Epidermal melanocyte (primary cell): ENCODE measurements around the gene CYP4Z1.
"Not testable (repeated sequence)": the region's sequence is repeated elsewhere in the genome, so short reads cannot be mapped to it uniquely, and the experiment has no call there.

ENCODE experiments used
- DNase-seq: peaks from one replicate; pipeline ENCODE4 v3.0.0; 2011; ENCODE audit warnings: low spot score; ENCODE audit not compliant: insufficient read length

CYP4Z1 gene

GRCh38 chr1:47128221-47128620 is 61.2 kb downstream of the CYP4Z1 start:
- DNase-seq = no peak

DNA sequence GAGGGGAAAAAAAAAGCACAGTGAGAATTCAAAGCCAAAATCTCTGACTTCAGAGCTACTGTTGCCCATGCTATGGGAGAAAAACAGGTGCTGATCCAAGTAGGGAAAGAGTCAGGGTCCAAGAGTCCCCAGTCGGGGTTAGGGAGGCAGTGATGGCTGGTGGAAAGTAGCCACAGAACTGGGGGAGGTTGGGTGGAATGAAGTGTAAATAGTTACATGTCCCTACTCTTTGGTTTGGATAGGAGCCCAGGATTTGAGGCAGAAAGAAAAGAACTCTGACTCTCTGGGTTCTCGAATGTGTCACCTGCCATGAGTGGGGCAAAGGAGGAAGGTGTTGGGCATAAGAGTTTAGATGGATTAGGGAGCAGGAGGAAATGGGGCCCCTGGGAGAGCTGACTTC is 61.8 kb downstream of the CYP4Z1 start:
- not testable (repeated sequence) for DNase-seq

- DNase-seq = not testable (repeated sequence)
Measured at GRCh38 chr1:47129489-47130230, 62.6 kb downstream of the CYP4Z1 start.

DNA sequence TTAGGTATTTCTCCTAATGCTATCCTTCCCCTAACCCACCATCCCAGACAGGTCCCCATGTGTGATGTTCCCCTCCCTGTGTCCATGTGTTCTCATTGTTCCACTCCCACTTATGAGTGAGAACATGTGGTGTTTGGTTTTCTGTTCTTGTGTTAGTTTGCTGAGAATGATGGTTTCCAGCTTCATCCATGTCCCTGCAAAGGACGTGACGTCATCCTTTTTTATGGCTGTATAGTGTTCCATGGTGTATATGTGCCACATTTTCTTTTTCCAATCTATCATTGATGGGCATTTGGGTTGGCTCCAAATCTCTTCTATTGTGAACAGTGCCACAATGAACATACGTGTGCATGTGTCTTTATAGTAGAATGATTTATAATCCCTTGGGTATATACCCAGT is 65.6 kb downstream of the CYP4Z1 start:
- DNase-seq = not testable (repeated sequence)

- no peak for DNase-seq
Measured at GRCh38 chr1:47137198-47137597, 70.2 kb downstream of the CYP4Z1 start, which contains the start of gene CYP4A22. TSS of gene CYP4A22 (plus strand) at chr1:47137441. CDS start at chr1:47137486, 45 bp downstream.

DNA sequence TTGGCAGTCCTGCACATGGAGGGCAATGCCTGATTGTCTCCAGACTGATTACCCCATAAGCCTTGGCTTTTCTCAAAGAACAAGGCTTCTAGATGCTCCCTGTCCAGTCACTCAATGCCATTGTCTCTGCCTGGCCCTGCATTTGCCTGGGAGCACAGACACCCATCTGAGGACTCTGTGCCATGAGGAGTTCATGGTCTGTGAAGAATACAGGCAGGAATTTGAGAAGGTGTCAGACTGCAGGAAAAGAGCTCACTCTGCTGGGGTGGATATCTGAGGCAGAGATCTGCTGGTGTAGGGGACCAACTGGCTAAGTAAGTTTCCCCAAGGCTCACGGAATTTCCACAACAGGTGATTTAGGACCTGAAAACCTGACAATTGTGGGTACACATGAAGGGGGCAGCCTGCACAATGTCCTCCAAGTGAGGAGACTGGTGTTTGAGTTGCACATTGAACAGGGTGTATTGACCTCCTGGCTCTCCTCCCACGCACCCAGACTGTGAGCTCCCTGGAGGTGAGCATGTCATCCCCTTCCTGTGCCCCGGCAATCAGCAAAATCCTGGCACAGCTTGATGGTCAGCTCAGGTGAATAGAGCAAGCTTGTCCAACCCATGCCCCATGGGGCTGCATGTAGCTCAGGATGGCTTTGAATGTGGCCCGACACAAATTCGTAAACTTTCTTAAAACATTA is 71.0 kb downstream of the CYP4Z1 start:
- no peak for DNase-seq

GRCh38 chr1:47140358-47140757 is 73.3 kb downstream of the CYP4Z1 start:
- not testable (repeated sequence) for DNase-seq

DNA sequence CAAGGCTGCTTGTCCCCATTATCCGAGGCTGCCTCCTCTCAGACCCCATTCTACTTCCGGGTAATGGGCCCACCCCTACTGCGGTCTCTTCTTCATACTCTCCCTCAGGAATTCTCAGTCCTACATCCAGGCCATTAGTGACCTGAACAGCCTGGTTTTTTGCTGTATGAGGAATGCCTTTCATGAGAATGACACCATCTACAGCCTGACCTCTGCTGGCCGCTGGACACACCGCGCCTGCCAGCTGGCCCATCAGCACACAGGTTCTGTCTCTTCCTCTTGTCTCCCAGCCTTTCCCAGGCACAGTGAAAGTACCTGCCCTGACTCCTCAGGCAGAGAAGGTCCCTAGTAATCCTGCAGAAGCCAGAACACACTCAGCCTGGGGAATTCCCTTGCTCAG is 76.6 kb downstream of the CYP4Z1 start:
- DNase-seq = not testable (repeated sequence)

DNA sequence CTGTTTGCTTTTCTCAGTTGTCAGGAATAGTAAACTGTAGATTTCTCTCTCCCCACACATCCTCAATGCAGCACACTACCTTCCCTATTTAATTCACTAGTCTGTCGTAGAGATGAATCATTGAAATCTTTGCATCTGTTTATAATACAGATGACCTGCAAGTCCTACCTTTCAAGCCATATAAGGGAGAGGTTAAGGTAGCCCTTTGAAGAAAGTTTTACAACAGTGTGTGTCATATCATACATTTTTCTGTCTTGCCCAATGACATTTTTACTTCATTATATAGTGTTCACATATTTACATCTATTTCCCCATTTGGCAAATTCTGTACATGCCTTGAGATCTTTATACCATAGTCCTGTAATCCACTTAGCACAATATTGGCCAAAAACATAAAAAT is 79.5 kb downstream of the CYP4Z1 start:
- DNase-seq = not testable (repeated sequence)

DNA sequence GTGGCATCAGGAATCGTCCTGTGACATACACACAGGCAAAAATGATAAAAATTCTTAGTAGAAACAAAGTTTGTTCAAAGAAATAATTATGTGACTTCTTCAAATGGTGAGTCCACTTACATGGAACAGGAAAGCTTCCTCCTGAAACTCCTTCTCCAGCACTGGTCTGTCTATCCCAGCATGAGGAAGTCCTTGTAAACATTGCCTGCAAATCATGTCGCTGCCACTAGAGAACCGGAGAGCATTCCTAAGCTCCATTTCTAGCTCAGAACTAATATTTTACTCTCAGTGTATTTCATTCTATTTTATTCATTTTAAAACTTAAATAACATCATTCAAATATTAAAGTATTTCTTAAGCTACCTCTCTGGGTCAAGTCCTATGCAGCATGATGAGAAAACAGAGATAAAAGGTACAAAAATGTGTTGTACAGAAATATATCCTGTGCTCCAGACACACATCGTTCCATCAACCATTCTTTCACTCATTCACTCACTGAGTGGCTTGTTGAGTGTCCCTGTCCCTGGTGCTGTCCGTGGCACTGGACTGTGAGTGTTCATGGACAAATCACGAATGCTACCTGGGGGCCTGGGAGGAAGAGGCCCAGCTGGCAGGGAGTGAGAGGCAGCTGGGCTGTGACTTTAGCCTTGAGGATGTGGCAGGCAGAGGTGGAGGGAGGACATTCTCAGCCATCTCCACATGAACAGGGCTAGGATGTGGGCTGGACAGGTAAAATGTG is 80.2 kb downstream of the CYP4Z1 start:
- DNase-seq = no peak

DNA sequence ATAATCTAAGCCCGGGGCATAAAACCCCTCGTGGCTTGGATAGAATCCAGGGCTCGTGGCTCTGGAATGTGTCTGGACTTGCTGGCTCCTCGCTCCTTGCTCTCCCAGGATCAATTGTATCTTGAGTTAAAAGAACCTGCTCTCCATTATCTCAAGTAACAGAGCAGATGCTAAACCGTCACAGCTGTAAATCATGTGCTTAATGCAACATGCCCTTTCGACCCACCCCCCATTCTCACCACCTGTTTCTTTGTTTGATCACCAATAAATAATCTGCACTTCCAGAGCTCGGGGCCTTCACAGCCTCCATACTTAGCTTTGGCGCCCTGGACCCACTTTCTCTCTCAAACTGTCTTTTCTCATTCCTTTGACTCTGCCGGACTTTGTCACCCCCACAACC is 82.1 kb downstream of the CYP4Z1 start:
- not testable (repeated sequence) for DNase-seq

GRCh38 chr1:47156457-47156856 is 89.4 kb downstream of the CYP4Z1 start:
- DNase-seq = not testable (repeated sequence)

- DNase-seq = not testable (repeated sequence)
Measured at GRCh38 chr1:47157957-47158356, 90.9 kb downstream of the CYP4Z1 start.

- DNase-seq = no peak
Measured at GRCh38 chr1:47160716-47161115, 93.7 kb downstream of the CYP4Z1 start.

GRCh38 chr1:47161298-47162040 is 94.4 kb downstream of the CYP4Z1 start:
- no peak for DNase-seq

- DNase-seq = no peak
Measured at GRCh38 chr1:47164552-47164951, 97.5 kb downstream of the CYP4Z1 start.
